Neural cell (in vitro differentiated cells): ENCODE data around the gene KDELR1. TPM values are rescaled to one million over a fixed set of nuclear protein-coding genes. Genes with fewer than 3 reads are reported as not detected.

Experiments used
- H2AFZ ChIP-seq: fragments of 200-600, 300-800 bp; sonication (generic), shearing (Covaris generic); 2 replicates; pipeline ENCODE4 v1.6.0; 2014; ENCODE audit warnings: low read depth, mild to moderate bottlenecking, antibody characterized with exemption, low read length, moderate library complexity
- H3F3A ChIP-seq: fragments of 200-600 bp; shearing (Covaris generic); 2 replicates; pipeline ENCODE4 v1.6.1; 2016; ENCODE audit warnings: mild to moderate bottlenecking, moderate library complexity, mixed read lengths, antibody characterized with exemption, low read length; ENCODE audit not compliant: insufficient read depth, poor library complexity, severe bottlenecking
- H3K27ac ChIP-seq: fragments of 200-600, 300-800 bp; sonication (generic), shearing (Covaris generic); 2 replicates; pipeline ENCODE4 v1.5.1; 2014; ENCODE audit warnings: mild to moderate bottlenecking, low read length, moderate library complexity
- H3K27me3 ChIP-seq: fragments of 300-800, 200-600 bp; sonication (generic), shearing (Covaris generic); 2 replicates; pipeline ENCODE4 v1.6.0; 2014; ENCODE audit warnings: mild to moderate bottlenecking, low read depth, low read length, moderate library complexity; ENCODE audit not compliant: insufficient read depth
- H3K36me3 ChIP-seq: fragments of 300-800, 200-600 bp; sonication (generic), shearing (Covaris generic); 2 replicates; pipeline ENCODE4 v1.5.1; 2014; ENCODE audit warnings: mild to moderate bottlenecking, antibody characterized with exemption, low read length, moderate library complexity; ENCODE audit not compliant: insufficient read depth
- H3K4me2 ChIP-seq: fragments of 300-800, 200-600 bp; sonication (generic), shearing (Covaris generic); 2 replicates; pipeline ENCODE4 v1.6.0; 2014; ENCODE audit warnings: mild to moderate bottlenecking, low read length
- H3K4me3 ChIP-seq: fragments of 300-800, 200-600 bp; sonication (generic), shearing (Covaris generic); 2 replicates; pipeline ENCODE4 v1.5.1; 2014; ENCODE audit warnings: mild to moderate bottlenecking, low read length, moderate library complexity
- H3K79me2 ChIP-seq: fragments of 200-600 bp; shearing (Covaris generic); replicated peaks from 2 replicates; pipeline ENCODE4 v1.6.0; 2014; ENCODE audit warnings: mild to moderate bottlenecking, low read length, moderate library complexity; ENCODE audit not compliant: insufficient read depth
- H3K9ac ChIP-seq: fragments of 300-800, 200-600 bp; sonication (generic), shearing (Covaris generic); 2 replicates; pipeline ENCODE4 v1.6.1; 2016; ENCODE audit warnings: mild to moderate bottlenecking, low read length, mixed read lengths
- H3K9me2 ChIP-seq: fragments of 200-600 bp; shearing (Covaris generic); 2 replicates; pipeline ENCODE4 v1.6.1; 2016; ENCODE audit warnings: mild to moderate bottlenecking, low read length, mixed read lengths; ENCODE audit not compliant: insufficient read depth
- H3K9me3 ChIP-seq: fragments of 200-600, 300-800 bp; sonication (generic), shearing (Covaris generic); 2 replicates; pipeline ENCODE4 v1.6.1; 2016; ENCODE audit warnings: mild to moderate bottlenecking, mixed run types, low read length, moderate library complexity, mixed read lengths
- H4K20me1 ChIP-seq: fragments of 200-600 bp; shearing (Covaris generic); 2 replicates; pipeline ENCODE4 v1.6.1; 2016; ENCODE audit warnings: mild to moderate bottlenecking, mixed run types; ENCODE audit not compliant: insufficient read depth
- CTCF ChIP-seq: fragments of 450-650 bp; IDR thresholded peaks from 2 replicates; pipeline ENCODE4 v1.5.1; 2014; ENCODE audit warnings: antibody characterized with exemption, mild to moderate bottlenecking, moderate library complexity; ENCODE audit not compliant: poor library complexity, severe bottlenecking
- EP300 ChIP-seq: fragments of 450-650 bp; conservative IDR thresholded peaks from 2 replicates; pipeline ENCODE4 v1.6.1; 2014; ENCODE audit warnings: antibody characterized with exemption, mild to moderate bottlenecking, moderate library complexity; ENCODE audit not compliant: poor library complexity, severe bottlenecking
- EZH2 ChIP-seq: fragments of 200-600, 300-800 bp; shearing (Covaris generic), sonication (generic); IDR thresholded peaks from 2 replicates; pipeline ENCODE4 v1.6.1; 2014; ENCODE audit warnings: antibody characterized with exemption, low read length, borderline replicate concordance, mild to moderate bottlenecking; ENCODE audit not compliant: insufficient read depth, poor library complexity, severe bottlenecking
- MXI1 ChIP-seq: fragments of 450-650 bp; conservative IDR thresholded peaks from 2 replicates; pipeline ENCODE4 v1.6.1; 2014; ENCODE audit warnings: antibody characterized with exemption, mild to moderate bottlenecking; ENCODE audit not compliant: poor library complexity, severe bottlenecking
- POLR2AphosphoS5 ChIP-seq: IDR thresholded peaks from 2 replicates; pipeline ENCODE4 v1.6.1; 2012
- RAD21 ChIP-seq: fragments of 450-650 bp; conservative IDR thresholded peaks from 2 replicates; pipeline ENCODE4 v1.6.1; 2014; ENCODE audit warnings: antibody characterized with exemption, mild to moderate bottlenecking, moderate library complexity
- REST ChIP-seq: IDR thresholded peaks from 2 replicates; pipeline ENCODE4 v1.6.1; 2012; ENCODE audit warnings: borderline replicate concordance
- SMC3 ChIP-seq: fragments of 450-650 bp; conservative IDR thresholded peaks from 2 replicates; pipeline ENCODE4 v1.6.1; 2014; ENCODE audit warnings: antibody characterized with exemption, mild to moderate bottlenecking, moderate library complexity; ENCODE audit not compliant: poor library complexity
- TAF1 ChIP-seq: IDR thresholded peaks from 2 replicates; pipeline ENCODE4 v1.6.1; 2012; ENCODE audit warnings: low read depth
- polyA plus RNA-seq: library from polyadenylated mRNA; depleted of rRNA; stranded (reverse); fragments of >200 nt; gene quantifications from 2 replicates; pipeline ENCODE4 v1.2.3, GENCODE V29; 2014

Gene KDELR1
- polyA plus RNA-seq, 1 donor from 2014 or later, result 46.9 TPM

GRCh38 chr19:48368936-48369335 is 22.4 kb downstream of the KDELR1 start:
- Histone ChIP-seq H3F3A (no peaks in the 10 kb centered on the region), H3K36me3 (no peaks in the 10 kb centered on the region), H3K79me2 (no peaks in the 10 kb centered on the region), H3K4me3 (no peak overlapping the region), H3K9ac (no peak overlapping the region), H3K27me3 (no peaks in the 10 kb centered on the region), H4K20me1 (no peaks in the 10 kb centered on the region), H3K9me3 (no peaks in the 10 kb centered on the region), H3K9me2 (no peaks in the 10 kb centered on the region), H2AFZ (no peak overlapping the region), H3K4me2 (no peak overlapping the region), H3K27ac (no peak overlapping the region)
- TF ChIP-seq SMC3 (no peak), RAD21 (no peak), TAF1 (no peak), CTCF (no peak)

- Histone ChIP-seq H3K79me2 (no peaks in the 10 kb centered on the region), H3K9me2 (no peaks in the 10 kb centered on the region), H3K9me3 (no peaks in the 10 kb centered on the region), H3K4me3 (no peak overlapping the region), H3F3A (no peaks in the 10 kb centered on the region), H2AFZ (no peak overlapping the region), H3K36me3 (no peaks in the 10 kb centered on the region), H3K4me2 (no peak overlapping the region), H3K27ac (no peak overlapping the region), H3K9ac (no peak overlapping the region), H3K27me3 (no peaks in the 10 kb centered on the region), H4K20me1 (no peaks in the 10 kb centered on the region)
- TF ChIP-seq CTCF (no peak), SMC3 (no peak), POLR2AphosphoS5 (no peak), TAF1 (no peak), MXI1 (no peak), EZH2 (no peak), REST (no peak), EP300 (no peak), RAD21 (no peak)
These were observed 23.5 kb downstream of the KDELR1 start for GRCh38 chr19:48367855-48368254.
